Muscle of back (tissue), 10 donors: ENCODE measurements around the gene FKBP10. TPM values are rescaled to one million over a fixed set of nuclear protein-coding genes. Genes with fewer than 3 reads are reported as not detected.

Experiments used
- polyA plus RNA-seq, 10 donors: library from polyadenylated mRNA; unstranded; fragments of 120-200 nt; gene quantifications; one replicate each; pipeline ENCODE4 v1.2.1, GENCODE V29; 2013; ENCODE audit not compliant: insufficient read length in 10 of 10

Gene FKBP10
- polyA plus RNA-seq, 10 donors: 104 to 191 (median 135) TPM

Other genes with a start within 250 kb of the FKBP10 start
- under 1 TPM in 2 of 10 donors, not detected in 8; 0.08 to 0.19 TPM for gene KRT9, start 240.9 kb upstream of the FKBP10 start, polyA plus RNA-seq
- gene KRT14, start 226.1 kb upstream of the FKBP10 start, polyA plus RNA-seq: 10 to 100 TPM in 2 of 10 donors, under 1 TPM in 5, not detected in 3; 0.26 to 72.1 (median 0.46) TPM
- 1 to 10 TPM in 1 of 10 donors, under 1 TPM in 1, not detected in 8; 0.84 to 2.3 TPM for gene KRT16, start 200.2 kb upstream of the FKBP10 start, polyA plus RNA-seq
- gene KRT17, start 188.4 kb upstream of the FKBP10 start, polyA plus RNA-seq: 100 to 1,000 TPM in 2 of 10 donors, 1 to 10 TPM in 5, under 1 TPM in 3; 0.46 to 228 (median 1.6) TPM
- 100 to 1,000 TPM; 761 to 893 (median 828) TPM for gene EIF1, start 124.1 kb upstream of the FKBP10 start, polyA plus RNA-seq
- under 1 TPM in 1 of 10 donors, not detected in 9; 0.72 TPM for gene GAST, start 100.7 kb upstream of the FKBP10 start, polyA plus RNA-seq
- gene HAP1, start 78.4 kb upstream of the FKBP10 start, polyA plus RNA-seq: under 1 TPM in 8 of 10 donors, not detected in 2; 0.04 to 0.32 (median 0.08) TPM
- gene JUP, start 26.3 kb upstream of the FKBP10 start, polyA plus RNA-seq: 10 to 100 TPM; 26.8 to 68.0 (median 32.1) TPM
- gene P3H4, start 1.1 kb upstream of the FKBP10 start, polyA plus RNA-seq: 10 to 100 TPM; 27.6 to 59.2 (median 40.2) TPM
- 10 to 100 TPM; 32.4 to 79.1 (median 45.9) TPM for gene NT5C3B, start 23.2 kb downstream of the FKBP10 start, polyA plus RNA-seq
- gene KLHL10, start 24.8 kb downstream of the FKBP10 start, polyA plus RNA-seq: under 1 TPM in 4 of 10 donors, not detected in 6; 0.15 to 0.43 (median 0.18) TPM
- gene KLHL11, start 52.4 kb downstream of the FKBP10 start, polyA plus RNA-seq: 1 to 10 TPM; 4.4 to 6.4 (median 5.6) TPM
- gene ACLY, start 105.9 kb downstream of the FKBP10 start, polyA plus RNA-seq: 10 to 100 TPM; 48.4 to 77.4 (median 58.5) TPM
- gene ODAD4, start 117.6 kb downstream of the FKBP10 start, polyA plus RNA-seq: 1 to 10 TPM in 1 of 10 donors, under 1 TPM in 9; 0.53 to 1.2 (median 0.71) TPM
- gene CNP, start 153.8 kb downstream of the FKBP10 start, polyA plus RNA-seq: 10 to 100 TPM; 34.3 to 62.8 (median 41.1) TPM
- gene DNAJC7, start 204.4 kb downstream of the FKBP10 start, polyA plus RNA-seq: 100 to 1,000 TPM in 2 of 10 donors, 10 to 100 TPM in 8; 79.1 to 109 (median 91.0) TPM
- gene NKIRAS2, start 207.1 kb downstream of the FKBP10 start, polyA plus RNA-seq: 10 to 100 TPM; 32.9 to 50.9 (median 41.2) TPM
- 1 to 10 TPM in 6 of 10 donors, under 1 TPM in 4; 0.87 to 1.7 (median 1.0) TPM for gene C17orf113, start 237.6 kb downstream of the FKBP10 start, polyA plus RNA-seq